ENCODE data around the gene STEEP1. TPM values are rescaled to one million over a fixed set of nuclear protein-coding genes. Genes with fewer than 3 reads are reported as not detected.
A peak's percentile ranks its signal among the peaks of the same experiment; 100 is the strongest.

STEEP1 gene
- total RNA-seq, 1 donor from 2014 or later, result 13.5 TPM

DNA sequence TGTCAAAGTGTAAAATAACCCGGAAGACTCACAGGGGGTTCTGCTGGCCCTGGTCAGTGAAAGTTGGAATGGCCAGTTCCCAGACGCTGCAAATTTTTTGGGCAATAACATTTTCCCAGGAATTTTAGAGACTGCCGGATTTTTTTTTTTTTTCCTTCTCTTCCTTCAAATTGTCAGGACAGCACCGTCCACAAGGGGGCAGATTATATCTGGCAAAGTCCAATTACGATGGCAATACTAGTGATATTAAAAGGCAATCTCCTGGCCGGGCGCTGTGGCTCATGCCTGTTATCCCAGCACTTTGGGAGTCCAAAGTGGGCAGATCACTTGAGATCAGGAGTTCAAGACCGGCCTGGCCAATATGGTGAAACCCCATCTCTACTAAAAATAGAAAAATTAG, 76.5 kb downstream of the STEEP1 start:
- peak; percentile 53 for ATAC-seq

Other genes with a start within 250 kb of the STEEP1 start
- gene SLC25A43, start 166.1 kb downstream of the STEEP1 start, total RNA-seq, result 25.4 TPM
- 452 TPM for gene SLC25A5, start 97.0 kb downstream of the STEEP1 start, total RNA-seq
- gene UBE2A, start 9.2 kb upstream of the STEEP1 start, total RNA-seq, result 44.7 TPM
- 7.5 TPM for gene NKRF, start 41.0 kb upstream of the STEEP1 start, total RNA-seq
- 5.1 TPM for gene SEPTIN6, start 127.8 kb upstream of the STEEP1 start, total RNA-seq
- gene SOWAHD, start 193.2 kb upstream of the STEEP1 start, total RNA-seq, result not detected
- gene RPL39, start 226.2 kb upstream of the STEEP1 start, total RNA-seq, result 2,055 TPM